CD4-positive, alpha-beta T cell (primary cell): ENCODE data around the gene GGNBP2. TPM values are rescaled to one million over a fixed set of nuclear protein-coding genes. Genes with fewer than 3 reads are reported as not detected.
A peak's percentile ranks its signal among the peaks of the same experiment; 100 is the strongest.

Experiments used
- ATAC-seq: fragments of 200-7000 bp; cut with Tn5 transposase; one replicate; pipeline ENCODE4 v1.10.0; 2022; ENCODE audit warnings: mild to moderate bottlenecking; ENCODE audit not compliant: poor library complexity
- CTCF ChIA-PET: fragments of 350-600 bp; sonication (Branson Sonifier 250); formaldehyde crosslinking; loops from one replicate; lab custom pipeline; 2021; ENCODE audit warnings: antibody characterized with exemption, inconsistent platforms; lab: Charles Lee
- POLR2A ChIA-PET: fragments of 350-600 bp; sonication (Branson Sonifier 250); formaldehyde crosslinking; loops from one replicate; lab custom pipeline; 2021; ENCODE audit warnings: antibody characterized with exemption, inconsistent platforms; lab: Charles Lee
- DNase-seq, 14 experiments: peaks; one replicate each; pipeline ENCODE4 v3.0.0-alpha.2; 2013 to 2020; ENCODE audit warnings: mixed read lengths in 2 of 14
- H3K27ac ChIP-seq, 2 donors: one replicate each; pipeline versions ENCODE4 v1.5.1 to v1.7.0; 2013; ENCODE audit warnings: low read length in 2 of 2, low read depth in 1 of 2, mild to moderate bottlenecking in 1 of 2
- H3K27me3 ChIP-seq, 2 experiments: 1 replicate in 1 of 2; 2 replicates in 1 of 2; pipeline versions ENCODE4 v1.6.1 to v1.7.0; 2013; ENCODE audit warnings: low read length in 2 of 2, control low read depth in 1 of 2, mild to moderate bottlenecking in 1 of 2, moderate library complexity in 1 of 2; ENCODE audit not compliant: insufficient read depth in 2 of 2, control insufficient read depth in 1 of 2
- H3K36me3 ChIP-seq: one replicate; pipeline ENCODE4 v1.6.1; 2013; ENCODE audit warnings: low read length, control low read depth; ENCODE audit not compliant: insufficient read depth
- H3K4me1 ChIP-seq: one replicate; pipeline ENCODE4 v1.6.1; 2013; ENCODE audit warnings: low read length, control low read depth; ENCODE audit not compliant: insufficient read depth
- H3K4me3 ChIP-seq: one replicate; pipeline ENCODE4 v1.5.1; 2013; ENCODE audit warnings: mild to moderate bottlenecking, low read length, moderate library complexity
- H3K9me3 ChIP-seq, 2 experiments: 1 replicate in 1 of 2; 2 replicates in 1 of 2; pipeline versions ENCODE4 v1.6.1 to v1.7.0; 2013; ENCODE audit warnings: low read length in 2 of 2, mild to moderate bottlenecking in 2 of 2, control low read depth in 1 of 2, moderate library complexity in 1 of 2; ENCODE audit not compliant: control insufficient read depth in 1 of 2, insufficient read depth in 1 of 2
- H3K27ac Mint-ChIP-seq: one replicate; pipeline ENCODE4 v1.8.0; 2020; ENCODE audit warnings: mixed read lengths
- H3K27me3 Mint-ChIP-seq: one replicate; pipeline ENCODE4 v1.8.0; 2021; ENCODE audit warnings: mixed read lengths
- H3K36me3 Mint-ChIP-seq: one replicate; pipeline ENCODE4 v1.8.0; 2021; ENCODE audit warnings: low read depth, mixed read lengths
- H3K4me1 Mint-ChIP-seq: one replicate; pipeline ENCODE4 v1.8.0; 2021; ENCODE audit warnings: low read depth, mixed read lengths
- H3K4me3 Mint-ChIP-seq: one replicate; pipeline ENCODE4 v1.8.0; 2020; ENCODE audit warnings: mild to moderate bottlenecking, mixed read lengths
- H3K9me3 Mint-ChIP-seq: one replicate; pipeline ENCODE4 v1.8.0; 2020; ENCODE audit warnings: mixed read lengths
- CTCF ChIP-seq: fragments of 200-600 bp; IDR thresholded peaks from one replicate; pipeline ENCODE4 v1.8.0; 2022; ENCODE audit warnings: antibody characterized with exemption, mild to moderate bottlenecking
- intact Hi-C, 2 experiments: fragments of 100-400 bp; cut with DNase I in 1 of 2; cut with micrococcal nuclease in 1 of 2; formaldehyde crosslinking; loops; one replicate each; pipeline versions ENCODE4 v1.15.1 to v1.9.0; 2023 to 2025; cut with DNase I, micrococcal nuclease
- total RNA-seq, 174 experiments: library from RNA in 2 of 174; stranded (reverse) in 2 of 174; gene quantifications; one replicate each; pipeline ENCODE4 v1.2.3 and lab custom pipeline; 2021 to 2026

The GGNBP2 gene
- total RNA-seq, 2 experiments from 2014 or later: 216 to 228 TPM

- DNase-seq (no peak), ATAC-seq (no peak)
- H3K9me3 ChIP-seq: no peaks in the 10 kb centered on the region
- CTCF ChIA-PET: no interaction called here
- POLR2A ChIA-PET: no interaction called here
- H3K4me1 ChIP-seq: peaks cover 30% of the 10 kb centered on the region
- intact Hi-C loops: no loop called here
- no peak overlapping the region for H3K4me3 ChIP-seq
- no peak for TF ChIP-seq CTCF
- no peak overlapping the region for H3K27ac ChIP-seq
- H3K4me1 Mint-ChIP-seq: peaks cover 27% of the 10 kb centered on the region
- H3K4me3 Mint-ChIP-seq: peak overlapping the region; percentile 74
- no peaks in the 10 kb centered on the region for H3K27me3 Mint-ChIP-seq
- no peaks in the 10 kb centered on the region for H3K36me3 ChIP-seq
- no peaks in the 10 kb centered on the region for H3K9me3 Mint-ChIP-seq
- peaks cover 5% of the 10 kb centered on the region for H3K36me3 Mint-ChIP-seq
- H3K27me3 ChIP-seq: no peaks in the 10 kb centered on the region
- no peak overlapping the region for H3K27ac Mint-ChIP-seq
These were observed 54.3 kb downstream of the GGNBP2 start for GRCh38 chr17:36598951-36599401.

DNA sequence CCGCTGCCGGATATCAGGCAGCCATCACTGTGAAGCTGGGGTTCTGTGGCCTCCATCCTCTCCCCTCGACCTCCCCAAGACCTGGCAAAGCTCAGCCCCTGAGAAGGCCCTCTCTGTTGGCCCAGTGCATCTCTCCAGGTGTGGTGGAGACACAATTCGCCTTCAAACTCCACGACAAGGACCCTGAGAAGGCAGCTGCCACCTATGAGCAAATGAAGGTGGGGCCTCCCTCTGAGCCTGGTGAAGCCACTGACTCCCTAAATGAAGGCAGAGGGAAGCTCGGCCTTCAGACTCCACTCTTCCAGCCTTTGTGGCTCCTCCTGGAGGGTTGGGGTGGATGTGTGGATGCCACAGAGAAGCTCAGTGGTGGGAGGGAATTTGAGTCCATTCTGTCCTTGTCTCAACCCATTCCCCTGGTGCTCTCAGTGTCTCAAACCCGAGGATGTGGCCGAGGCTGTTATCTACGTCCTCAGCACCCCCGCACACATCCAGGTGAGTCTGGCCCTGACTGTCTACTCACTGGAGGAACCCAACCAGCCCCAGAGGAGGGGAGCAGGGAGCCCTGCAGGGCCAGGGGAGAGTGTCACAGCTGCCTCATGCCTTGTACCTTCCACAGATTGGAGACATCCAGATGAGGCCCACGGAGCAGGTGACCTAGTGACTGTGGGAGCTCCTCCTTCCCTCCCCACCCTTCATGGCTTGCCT, 55.0 kb downstream of the GGNBP2 start:
- Mint-ChIP-seq H3K4me3 (peak overlapping the region; percentile 97), H3K27ac (no peak overlapping the region), H3K4me1 (peaks cover 34% of the 10 kb centered on the region), H3K36me3 (peaks cover 5% of the 10 kb centered on the region), H3K27me3 (no peaks in the 10 kb centered on the region), H3K9me3 (no peaks in the 10 kb centered on the region)
- Histone ChIP-seq H3K4me1 (peaks cover 31% of the 10 kb centered on the region), H3K27ac (no peak overlapping the region), H3K27me3 (no peaks in the 10 kb centered on the region), H3K36me3 (no peaks in the 10 kb centered on the region), H3K4me3 (no peak overlapping the region), H3K9me3 (no peaks in the 10 kb centered on the region)
- no peak for TF ChIP-seq CTCF
- intact Hi-C loops: loop anchor here in 1 of 2 experiments (2.0 kb wide), 2 partner anchors 53 to 887 kb away; no protein-coding TSS in a partner anchor
- ATAC-seq (no peak), DNase-seq (no peak)
- ChIA-PET CTCF (interaction anchor here (1.0 kb wide), 1 partner anchor 46 kb away, joined by 3 read pairs; no protein-coding TSS in a partner anchor), POLR2A (interaction anchor here (2.0 kb wide), 1 partner anchor 27 kb away, joined by 5 read pairs; no protein-coding TSS in a partner anchor)

DNA sequence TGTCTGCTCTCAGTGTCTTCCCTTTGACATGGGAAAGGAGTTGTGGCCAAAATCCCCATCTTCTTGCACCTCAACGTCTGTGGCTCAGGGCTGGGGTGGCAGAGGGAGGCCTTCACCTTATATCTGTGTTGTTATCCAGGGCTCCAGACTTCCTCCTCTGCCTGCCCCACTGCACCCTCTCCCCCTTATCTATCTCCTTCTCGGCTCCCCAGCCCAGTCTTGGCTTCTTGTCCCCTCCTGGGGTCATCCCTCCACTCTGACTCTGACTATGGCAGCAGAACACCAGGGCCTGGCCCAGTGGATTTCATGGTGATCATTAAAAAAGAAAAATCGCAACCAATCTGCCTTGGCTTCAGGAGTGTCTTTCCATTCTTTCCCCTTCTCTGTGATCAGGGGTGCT, 55.7 kb downstream of the GGNBP2 start:
- H3K36me3 Mint-ChIP-seq: peaks cover 5% of the 10 kb centered on the region
- ChIA-PET POLR2A (interaction anchor here (1.5 to 3.5 kb wide), 8 partner anchors 8 to 490 kb away, joined by 4 to 56 read pairs (median 11); partner anchors contain the start of genes AATF, DHRS11, GGNBP2 and MYO19), CTCF (interaction anchor here (1.0 to 3.6 kb wide), 4 partner anchors 25 to 446 kb away, joined by 3 to 20 read pairs (median 4); partner anchors contain the start of genes MYO19 and PIGW)
- no peaks in the 10 kb centered on the region for H3K27me3 Mint-ChIP-seq
- Histone ChIP-seq H3K36me3 (no peaks in the 10 kb centered on the region), H3K4me3 (peak overlapping the region; percentile 89), H3K9me3 (no peaks in the 10 kb centered on the region), H3K27ac (no peak overlapping the region), H3K27me3 (no peaks in the 10 kb centered on the region), H3K4me1 (peaks cover 31% of the 10 kb centered on the region)
- H3K4me1 Mint-ChIP-seq: peaks cover 40% of the 10 kb centered on the region
- no peak for DNase-seq
- H3K4me3 Mint-ChIP-seq: peak overlapping the region; percentile 97
- H3K9me3 Mint-ChIP-seq: no peaks in the 10 kb centered on the region
- H3K27ac Mint-ChIP-seq: peak overlapping the region; percentile 94
- no peak for ATAC-seq
- TF ChIP-seq CTCF: no peak
- intact Hi-C loops: loop anchor here in 1 of 2 experiments (2.0 kb wide), 2 partner anchors 54 to 886 kb away; no protein-coding TSS in a partner anchor
